GM21825 (cell line): ENCODE results near the gene PTPRD.
"Not testable (repeated sequence)": the region's sequence is repeated elsewhere in the genome, so short reads cannot be mapped to it uniquely, and the experiment has no call there.

ENCODE experiments used
- ATAC-seq: cut with Tn5 transposase; IDR thresholded peaks from one replicate; pipeline ENCODE4 v1.9.1; 2021; ENCODE audit warnings: mild to moderate bottlenecking, moderate library complexity; ENCODE audit not compliant: unreplicated experiment

PTPRD gene

GRCh38 chr9:8946461-8946860 lies 1666.3 kb downstream of the PTPRD start:
- ATAC-seq = no peak

- no peak for ATAC-seq
Observed at GRCh38 chr9:8943392-8943791, 1669.4 kb downstream of the PTPRD start.

GRCh38 chr9:8940650-8941049 lies 1672.2 kb downstream of the PTPRD start:
- no peak for ATAC-seq

GRCh38 chr9:8926461-8926860 lies 1686.3 kb downstream of the PTPRD start:
- no peak for ATAC-seq

GRCh38 chr9:8924562-8924961 lies 1688.2 kb downstream of the PTPRD start:
- no peak for ATAC-seq

GRCh38 chr9:8920478-8921183 lies 1692.2 kb downstream of the PTPRD start:
- ATAC-seq = not testable (repeated sequence)

GRCh38 chr9:8917956-8918739 lies 1694.7 kb downstream of the PTPRD start:
- ATAC-seq = no peak

- no peak for ATAC-seq
Observed at GRCh38 chr9:8916771-8917170, 1696.0 kb downstream of the PTPRD start.

GRCh38 chr9:8907868-8908267 lies 1704.9 kb downstream of the PTPRD start:
- no peak for ATAC-seq

- no peak for ATAC-seq
Observed at GRCh38 chr9:8905731-8906130, 1707.1 kb downstream of the PTPRD start.

GRCh38 chr9:8904771-8905515 lies 1707.9 kb downstream of the PTPRD start:
- no peak for ATAC-seq

GRCh38 chr9:8903077-8903476 lies 1709.7 kb downstream of the PTPRD start:
- ATAC-seq = no peak

GRCh38 chr9:8901146-8901545 lies 1711.7 kb downstream of the PTPRD start:
- no peak for ATAC-seq

- ATAC-seq = no peak
Observed at GRCh38 chr9:8899511-8899910, 1713.3 kb downstream of the PTPRD start.

GRCh38 chr9:8895861-8896224 lies 1717.0 kb downstream of the PTPRD start:
- no peak for ATAC-seq

- no peak for ATAC-seq
Observed at GRCh38 chr9:8895106-8895860, 1717.5 kb downstream of the PTPRD start.

GRCh38 chr9:8890695-8891094 lies 1722.1 kb downstream of the PTPRD start:
- no peak for ATAC-seq

GRCh38 chr9:8889100-8889499 lies 1723.7 kb downstream of the PTPRD start:
- no peak for ATAC-seq

GRCh38 chr9:8888591-8888990 lies 1724.2 kb downstream of the PTPRD start:
- ATAC-seq = no peak

GRCh38 chr9:8887369-8887768 lies 1725.4 kb downstream of the PTPRD start:
- ATAC-seq = no peak

- no peak for ATAC-seq
Observed at GRCh38 chr9:8883321-8883720, 1729.5 kb downstream of the PTPRD start.
